Pancreas (tissue), 10 donors: ENCODE data around the gene GIPC3. TPM values are rescaled to one million over a fixed set of nuclear protein-coding genes. Genes with fewer than 3 reads are reported as not detected.

ENCODE experiments used
- ATAC-seq, 4 donors: fragments of 200-7000 bp; cut with Tn5 transposase; one replicate each; pipeline versions ENCODE4 v1.8.0 to v1.9.1; 2020; ENCODE audit warnings: mild to moderate bottlenecking in 4 of 4, moderate library complexity in 4 of 4
- DNase-seq, 6 donors: peaks; one replicate each; pipeline ENCODE4 v3.0.0-alpha.2; 2020
- FAIRE-seq: peaks from 2 replicates; lab custom pipeline; 2012; peaks lifted over from hg19 to GRCh38; lab: Jason Lieb, UNC
- H3K27ac ChIP-seq, 4 donors: fragments of 200-600 bp; sonication (generic); 1 replicate in 3 of 4; 2 replicates in 1 of 4; pipeline versions ENCODE4 v1.5.0 to v1.8.0; 2020
- H3K27me3 ChIP-seq, 4 donors: fragments of 200-600 bp; one replicate each; pipeline ENCODE4 v1.8.0; 2021
- H3K36me3 ChIP-seq, 3 donors: fragments of 200-600 bp; sonication (generic) in 1 of 3; one replicate each; pipeline versions ENCODE4 v1.5.0 to v1.8.0; 2020 to 2021
- H3K4me1 ChIP-seq, 3 donors: fragments of 200-600 bp; one replicate each; pipeline ENCODE4 v1.8.0; 2021
- H3K4me3 ChIP-seq, 4 donors: fragments of 200-600 bp; sonication (generic) in 2 of 4; one replicate each; pipeline versions ENCODE4 v1.5.0 to v1.8.0; 2020 to 2021
- H3K9me3 ChIP-seq, 4 donors: fragments of 200-600 bp; one replicate each; pipeline ENCODE4 v1.8.0; 2021
- CTCF ChIP-seq, 4 donors: fragments of 200-600 bp; sonication (generic) in 3 of 4; IDR thresholded peaks; one replicate each; pipeline versions ENCODE4 v1.5.0 to v1.8.0; 2021; ENCODE audit warnings: antibody characterized with exemption in 4 of 4
- WGBS, 2 donors: extraction: QIAGEN DNeasy Blood & Tissue Kit; methylation state at CpG; one replicate each; pipeline ENCODE4 v1.1.7; 2013; 5-methylcytosine and 5-hydroxymethylcytosine counted together
- intact Hi-C, 3 donors: fragments of 100-400 bp; cut with DNase I; formaldehyde crosslinking; loops; one replicate each; pipeline versions ENCODE4 v1.11.1 to v1.14.2; 2022
- polyA plus RNA-seq, 2 donors: library from polyadenylated mRNA; stranded (reverse); fragments of 200-250 nt; gene quantifications; one replicate each; pipeline ENCODE4 v1.2.3, GENCODE V29; 2013
- total RNA-seq, 6 donors: library from RNA; stranded (reverse); fragmentation: NEBNext Ultra II Directional in 4 of 6; extraction: Animal tissue kit (Norgen Biotek cat#: 25700) in 4 of 6; gene quantifications; one replicate each; pipeline versions ENCODE4 v1.2.1 to v1.2.4, GENCODE V29; 2021 to 2023
- donor health status: healthy with polysubstance abuse.
- donor health status: DM: no; HTN: no; CAD: no; lungs with moderate emphysema.
- donor health status: DM: no; HTN: no; CAD: no.
- donor health status: control.
- donor health status: control.
- donor health status: Bipolar disorder and iron deficiency.
- donor health status: DM: yes; HTN: yes; CAD: no.
- donor health status: DM: no; HTN: no; CAD: no.
- donor health status: DM: no; HTN: no; CAD: no.
- donor health status: DM: yes; HTN: yes; CAD: no.

GIPC3 gene
- total and polyA plus RNA-seq, 8 donors = 0.17 to 0.92 (median 0.30) TPM

- Histone ChIP-seq H3K27me3 (no peaks in the 10 kb centered on the region), H3K4me3 (no peak overlapping the region), H3K27ac (no peak overlapping the region), H3K4me1 (no peaks in the 10 kb centered on the region), H3K9me3 (no peaks in the 10 kb centered on the region), H3K36me3 (no peaks in the 10 kb centered on the region)
- ATAC-seq (no peak), DNase-seq (peak in 1 of 6 donors; percentile 47), FAIRE-seq (no peak)
- 56 to 74% methylated on average over 34 of the region's 34 CpGs for WGBS, 2 donors
- no peak for TF ChIP-seq CTCF (IDR thresholded peaks at IDR 0.05)
- intact Hi-C loops = no loop called here
These were observed 10.3 kb downstream of the GIPC3 start for GRCh38 chr19:3595521-3596061.

- H3K9me3 ChIP-seq = no peaks in the 10 kb centered on the region
- DNase-seq = peak in 1 of 6 donors; percentile 12
- intact Hi-C loops = no loop called here
- no peaks in the 10 kb centered on the region for H3K36me3 ChIP-seq
- no peak for TF ChIP-seq CTCF (IDR thresholded peaks at IDR 0.05)
- no peaks in the 10 kb centered on the region for H3K4me1 ChIP-seq
- H3K27me3 ChIP-seq = no peaks in the 10 kb centered on the region
- ATAC-seq = no peak
- WGBS, 2 donors = 76 to 87% methylated on average over 27 to 28 of the region's 28 CpGs
- no peak overlapping the region for H3K4me3 ChIP-seq
- no peak overlapping the region for H3K27ac ChIP-seq
- no peak for FAIRE-seq
These were observed 14.5 kb downstream of the GIPC3 start for GRCh38 chr19:3599776-3600187.

GRCh38 chr19:3601021-3601420 is 15.7 kb downstream of the GIPC3 start:
- WGBS, 2 donors = 73 to 85% methylated on average over 12 of the region's 12 CpGs

GRCh38 chr19:3603121-3603811 is 18.0 kb downstream of the GIPC3 start:
- no peaks in the 10 kb centered on the region for H3K9me3 ChIP-seq
- H3K36me3 ChIP-seq = no peaks in the 10 kb centered on the region
- no peak for TF ChIP-seq CTCF (IDR thresholded peaks at IDR 0.05)
- peak in 1 of 6 donors; percentile 28 for DNase-seq
- H3K4me1 ChIP-seq = peaks cover 0 to 12% (median 0%) of the 10 kb centered on the region in 3 donors
- FAIRE-seq = no peak
- H3K27me3 ChIP-seq = no peaks in the 10 kb centered on the region
- WGBS, 2 donors = 55 to 59% methylated on average over 23 of the region's 23 CpGs
- intact Hi-C loops = no loop called here
- H3K27ac ChIP-seq = no peak overlapping the region
- ATAC-seq = no peak
- H3K4me3 ChIP-seq = no peak overlapping the region

More at GRCh38 chr19:3601021-3601420, 15.7 kb downstream of the GIPC3 start:
- no peak overlapping the region for H3K4me3 ChIP-seq
- H3K36me3 ChIP-seq = no peaks in the 10 kb centered on the region
- no peaks in the 10 kb centered on the region for H3K27me3 ChIP-seq
- FAIRE-seq (no peak), DNase-seq (no peak), ATAC-seq (no peak)
- intact Hi-C loops = no loop called here
- H3K4me1 ChIP-seq = peaks cover 0 to 2% (median 0%) of the 10 kb centered on the region in 3 donors
- H3K9me3 ChIP-seq = no peaks in the 10 kb centered on the region
- no peak overlapping the region for H3K27ac ChIP-seq
- TF ChIP-seq CTCF (IDR thresholded peaks at IDR 0.05) = no peak
